Hepatocyte (in vitro differentiated cells): ENCODE results near the gene MAPRE2. TPM values are rescaled to one million over a fixed set of nuclear protein-coding genes. Genes with fewer than 3 reads are reported as not detected.

Experiments
- DNase-seq: peaks from one replicate; pipeline ENCODE4 v3.0.0-alpha.2; 2016; ENCODE audit warnings: low spot score
- H2AFZ ChIP-seq: fragments of 200-600 bp; sonication (generic); 2 replicates; pipeline ENCODE4 v1.6.0; 2016; ENCODE audit warnings: antibody characterized with exemption, mild to moderate bottlenecking
- H3K27ac ChIP-seq: fragments of 200-600 bp; sonication (generic); 2 replicates; pipeline ENCODE4 v1.5.1; 2016; ENCODE audit warnings: mild to moderate bottlenecking
- H3K27me3 ChIP-seq: fragments of 200-600 bp; sonication (generic); 2 replicates; pipeline ENCODE4 v1.6.1; 2016
- H3K36me3 ChIP-seq: fragments of 200-600 bp; sonication (generic); replicated peaks from 2 replicates; pipeline ENCODE4 v1.5.1; 2016; ENCODE audit warnings: low read depth; ENCODE audit not compliant: insufficient read depth
- H3K4me1 ChIP-seq: fragments of 200-600 bp; sonication (generic); 2 replicates; pipeline ENCODE4 v1.5.1; 2016; ENCODE audit warnings: mild to moderate bottlenecking, moderate library complexity; ENCODE audit not compliant: insufficient read depth
- H3K4me2 ChIP-seq: fragments of 200-600 bp; sonication (generic); 2 replicates; pipeline ENCODE4 v1.6.0; 2016
- H3K4me3 ChIP-seq: fragments of 200-600 bp; sonication (generic); 2 replicates; pipeline ENCODE4 v1.5.1; 2016; ENCODE audit warnings: mild to moderate bottlenecking
- H3K79me2 ChIP-seq: fragments of 200-600 bp; sonication (generic); 2 replicates; pipeline ENCODE4 v1.6.0; 2017; ENCODE audit warnings: mild to moderate bottlenecking
- H3K9me2 ChIP-seq: fragments of 200-600 bp; sonication (generic); replicated peaks from 2 replicates; pipeline ENCODE4 v1.6.0; 2017; ENCODE audit warnings: mild to moderate bottlenecking; ENCODE audit not compliant: insufficient read depth
- H3K9me3 ChIP-seq: fragments of 200-600 bp; sonication (generic); 2 replicates; pipeline ENCODE4 v1.5.1; 2016; ENCODE audit warnings: low read depth, mild to moderate bottlenecking
- H4K20me1 ChIP-seq: fragments of 200-600 bp; sonication (generic); 2 replicates; pipeline ENCODE4 v1.6.0; 2016; ENCODE audit warnings: mild to moderate bottlenecking; ENCODE audit not compliant: insufficient read depth, poor library complexity, severe bottlenecking
- CTCF ChIP-seq: fragments of 200-600 bp; sonication (generic); IDR thresholded peaks from 2 replicates; pipeline ENCODE4 v1.5.1; 2016; ENCODE audit warnings: antibody characterized with exemption, mild to moderate bottlenecking; ENCODE audit not compliant: poor library complexity
- EZH2 ChIP-seq: fragments of 200-600 bp; sonication (generic); IDR thresholded peaks from 2 replicates; pipeline ENCODE4 v1.6.1; 2016; ENCODE audit warnings: antibody characterized with exemption, mild to moderate bottlenecking, borderline replicate concordance
- EZH2phosphoT487 ChIP-seq: fragments of 200-600 bp; sonication (generic); IDR thresholded peaks from one replicate; pipeline ENCODE4 v1.6.1; 2018; ENCODE audit warnings: antibody characterized with exemption, mild to moderate bottlenecking, low read depth, moderate library complexity; ENCODE audit not compliant: unreplicated experiment, severe bottlenecking
- WGBS: methylation state at CpG from one replicate; pipeline ENCODE4 v1.1.6; 2016; ENCODE audit warnings: low lambda C conversion rate; ENCODE audit errors: missing lambda C conversion rate; 5-methylcytosine and 5-hydroxymethylcytosine counted together
- polyA plus RNA-seq: library from polyadenylated mRNA; unstranded; fragments of >200 nt; fragmentation: Nextera tagmentation; extraction: Ambion mirVana; gene quantifications from 2 replicates; pipeline ENCODE4 v1.2.1, GENCODE V29; 2016
- total RNA-seq: library from RNA; depleted of rRNA; stranded (reverse); fragments of >200 nt; gene quantifications from 2 replicates; pipeline ENCODE4 v1.2.3, GENCODE V29; 2014

Gene MAPRE2
- total and polyA plus RNA-seq, 2 experiments from 2014 or later = 19.1 to 27.6 TPM

- TF ChIP-seq EZH2phosphoT487 (no peak), EZH2 (no peak), CTCF (no peak)
- Histone ChIP-seq H3K79me2 (peaks cover 57% of the 10 kb centered on the region), H4K20me1 (no peaks in the 10 kb centered on the region), H3K36me3 (no peaks in the 10 kb centered on the region), H3K4me2 (no peak overlapping the region), H3K9me3 (no peaks in the 10 kb centered on the region), H2AFZ (peak overlapping the region; percentile 4), H3K27me3 (no peaks in the 10 kb centered on the region), H3K27ac (no peak overlapping the region), H3K9me2 (no peaks in the 10 kb centered on the region), H3K4me1 (peaks cover 7% of the 10 kb centered on the region), H3K4me3 (no peak overlapping the region)
- DNase-seq = no peak
- 59% methylated on average over 2 of the region's 2 CpGs for WGBS
Observed at GRCh38 chr18:35050705-35051195, 9.5 kb downstream of the MAPRE2 start.

GRCh38 chr18:35051641-35052377 is 10.6 kb downstream of the MAPRE2 start:
- H3K9me3 ChIP-seq = no peaks in the 10 kb centered on the region
- no peak overlapping the region for H3K27ac ChIP-seq
- no peaks in the 10 kb centered on the region for H3K36me3 ChIP-seq
- TF ChIP-seq CTCF (no peak), EZH2 (no peak), EZH2phosphoT487 (no peak)
- peaks cover 53% of the 10 kb centered on the region for H3K79me2 ChIP-seq
- H2AFZ ChIP-seq = no peak overlapping the region
- 89% methylated on average over 2 of the region's 2 CpGs for WGBS
- H4K20me1 ChIP-seq = peaks cover 3% of the 10 kb centered on the region
- peaks cover 2% of the 10 kb centered on the region for H3K4me1 ChIP-seq
- no peak overlapping the region for H3K4me2 ChIP-seq
- no peaks in the 10 kb centered on the region for H3K27me3 ChIP-seq
- no peak for DNase-seq
- H3K9me2 ChIP-seq = no peaks in the 10 kb centered on the region
- no peak overlapping the region for H3K4me3 ChIP-seq

- Histone ChIP-seq H2AFZ (no peak overlapping the region), H3K27ac (no peak overlapping the region), H3K27me3 (no peaks in the 10 kb centered on the region), H3K4me1 (peaks cover 2% of the 10 kb centered on the region), H3K4me3 (no peak overlapping the region), H3K36me3 (no peaks in the 10 kb centered on the region), H4K20me1 (peaks cover 3% of the 10 kb centered on the region), H3K9me3 (no peaks in the 10 kb centered on the region), H3K4me2 (no peak overlapping the region), H3K9me2 (no peaks in the 10 kb centered on the region), H3K79me2 (peaks cover 34% of the 10 kb centered on the region)
- DNase-seq = no peak
- 93% methylated on average over 9 of the region's 9 CpGs for WGBS
- TF ChIP-seq EZH2phosphoT487 = no peak
- no peak for TF ChIP-seq CTCF
- TF ChIP-seq EZH2 = no peak
Observed at GRCh38 chr18:35054401-35054800, 13.2 kb downstream of the MAPRE2 start.
